Panc1 (cell line): ENCODE data around the gene PUSL1. TPM values are rescaled to one million over a fixed set of nuclear protein-coding genes. Genes with fewer than 3 reads are reported as not detected.

Experiments used
- ATAC-seq: fragments of 200-7000 bp; cut with Tn5 transposase; 2 replicates; pipeline ENCODE4 v1.9.1; 2020; ENCODE audit warnings: mild to moderate bottlenecking, moderate library complexity
- BruUV-seq: library from RNA; stranded (reverse); fragments of 400-500 nt; replicated peaks from 2 replicates; lab custom pipeline; 2021; lab: Mats Ljungman, UMichigan
- CTCF ChIA-PET: fragments of 300-600 bp; sonication (Branson Sonifier 250); formaldehyde crosslinking; loops from one replicate; lab custom pipeline; 2022; ENCODE audit warnings: antibody characterized with exemption; lab: Charles Lee
- POLR2A ChIA-PET: fragments of 300-600 bp; sonication (Branson Sonifier 250); formaldehyde crosslinking; loops from one replicate; lab custom pipeline; 2022; ENCODE audit warnings: antibody characterized with exemption; lab: Charles Lee
- DNase-seq: peaks from one replicate; pipeline ENCODE4 v3.0.0-alpha.2; 2010; ENCODE audit warnings: low read depth, low spot score
- H3K27ac ChIP-seq: 2 replicates; pipeline ENCODE4 v1.5.1; 2011; ENCODE audit warnings: mild to moderate bottlenecking, low read length, inconsistent platforms
- H3K27me3 ChIP-seq: fragments of 200-500 bp; sonication (Bioruptor generic); 2 replicates; pipeline ENCODE4 v1.6.0; 2014; ENCODE audit warnings: low read length, inconsistent platforms; ENCODE audit not compliant: control insufficient read depth, insufficient read depth
- H3K36me3 ChIP-seq: fragments of 200-500 bp; sonication (Bioruptor generic); 2 replicates; pipeline ENCODE4 v1.5.1; 2014; ENCODE audit warnings: inconsistent platforms, mild to moderate bottlenecking, low read length, moderate library complexity; ENCODE audit not compliant: control insufficient read depth, insufficient read depth
- H3K4me1 ChIP-seq: 2 replicates; pipeline ENCODE4 v1.5.1; 2011; ENCODE audit warnings: inconsistent platforms, mild to moderate bottlenecking, low read length, moderate library complexity; ENCODE audit not compliant: control insufficient read depth, insufficient read depth
- H3K4me3 ChIP-seq, 2 experiments: 2 replicates each; pipeline ENCODE4 v1.5.1; 2011 to 2012; ENCODE audit warnings: low read depth in 2 of 2, low read length in 2 of 2, mild to moderate bottlenecking in 2 of 2, inconsistent platforms in 1 of 2, moderate library complexity in 1 of 2
- H3K9me3 ChIP-seq: fragments of 200-500 bp; sonication (Bioruptor generic); 2 replicates; pipeline ENCODE4 v1.5.1; 2014; ENCODE audit warnings: low read depth, mild to moderate bottlenecking, inconsistent platforms, low read length, moderate library complexity; ENCODE audit not compliant: control insufficient read depth, insufficient read depth
- POLR2AphosphoS5 ChIP-seq: IDR thresholded peaks from 2 replicates; pipeline ENCODE4 v1.6.1; 2012; ENCODE audit warnings: mild to moderate bottlenecking, low read depth, low read length, moderate library complexity
- SIN3A ChIP-seq: IDR thresholded peaks from 2 replicates; pipeline ENCODE4 v1.6.1; 2012; ENCODE audit warnings: low read depth, mild to moderate bottlenecking, low read length, moderate library complexity, borderline replicate concordance; ENCODE audit not compliant: insufficient read depth
- TCF7L2 ChIP-seq: IDR thresholded peaks from 2 replicates; pipeline ENCODE4 v1.6.1; 2011; ENCODE audit warnings: mild to moderate bottlenecking, low read depth, low read length, inconsistent platforms
- in situ Hi-C: cut with HindIII; loops from 2 replicates; pipeline ENCODE4 v1.10.0; 2016; ENCODE audit warnings: low sequenced_read_pairs, low pct_unique_long_range_greater_than_20kb
- intact Hi-C: fragments of 100-400 bp; cut with micrococcal nuclease; formaldehyde crosslinking; loops from one replicate; pipeline ENCODE4 v1.10.0; 2022; ENCODE audit not compliant: unreplicated experiment
- total RNA-seq: library from RNA; stranded (reverse); gene quantifications from one replicate; pipeline ENCODE4 v1.2.1, GENCODE V29; 2021; ENCODE audit not compliant: unreplicated experiment
- TF ChIP-seq, protein P1 (sequence below), 2 experiments: IDR thresholded peaks; 2 replicates each; pipeline ENCODE4 v1.6.1; 2011 to 2012; ENCODE audit warnings: low read depth in 2 of 2, control low read depth in 1 of 2, low read length in 1 of 2, mild to moderate bottlenecking in 1 of 2, moderate library complexity in 1 of 2; ENCODE audit not compliant: insufficient read depth in 1 of 2
- TF ChIP-seq, protein P2 (sequence below): fragments of 450-650 bp; IDR thresholded peaks from 2 replicates; pipeline ENCODE4 v1.5.1; 2017; ENCODE audit warnings: mild to moderate bottlenecking

The PUSL1 gene
- total RNA-seq, 1 experiment from 2014 or later, result 46.9 TPM

DNA sequence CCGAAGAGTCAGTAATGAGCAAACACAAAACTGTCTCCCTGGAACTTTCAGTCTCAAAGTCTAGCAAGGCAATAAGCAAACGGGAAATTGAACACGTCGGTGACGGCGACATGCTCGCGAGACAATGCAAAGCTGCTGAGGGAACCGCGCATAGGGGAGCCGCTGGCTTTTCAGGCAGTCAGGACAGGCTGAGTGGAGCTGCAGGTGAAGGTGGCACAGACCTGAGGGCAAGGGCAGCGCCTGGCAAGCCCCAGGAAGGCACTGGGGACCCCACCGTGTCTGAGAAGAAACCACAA, 11.2 kb downstream of the PUSL1 start:
- in situ Hi-C loops (no loop called here), intact Hi-C loops (no loop called here)
- POLR2A ChIA-PET, result no interaction called here
- H3K27me3 ChIP-seq, result no peaks in the 10 kb centered on the region
- H3K4me1 ChIP-seq, result peaks cover 38% of the 10 kb centered on the region
- no peak for TF ChIP-seq SIN3A
- TF ChIP-seq, protein P1, sequence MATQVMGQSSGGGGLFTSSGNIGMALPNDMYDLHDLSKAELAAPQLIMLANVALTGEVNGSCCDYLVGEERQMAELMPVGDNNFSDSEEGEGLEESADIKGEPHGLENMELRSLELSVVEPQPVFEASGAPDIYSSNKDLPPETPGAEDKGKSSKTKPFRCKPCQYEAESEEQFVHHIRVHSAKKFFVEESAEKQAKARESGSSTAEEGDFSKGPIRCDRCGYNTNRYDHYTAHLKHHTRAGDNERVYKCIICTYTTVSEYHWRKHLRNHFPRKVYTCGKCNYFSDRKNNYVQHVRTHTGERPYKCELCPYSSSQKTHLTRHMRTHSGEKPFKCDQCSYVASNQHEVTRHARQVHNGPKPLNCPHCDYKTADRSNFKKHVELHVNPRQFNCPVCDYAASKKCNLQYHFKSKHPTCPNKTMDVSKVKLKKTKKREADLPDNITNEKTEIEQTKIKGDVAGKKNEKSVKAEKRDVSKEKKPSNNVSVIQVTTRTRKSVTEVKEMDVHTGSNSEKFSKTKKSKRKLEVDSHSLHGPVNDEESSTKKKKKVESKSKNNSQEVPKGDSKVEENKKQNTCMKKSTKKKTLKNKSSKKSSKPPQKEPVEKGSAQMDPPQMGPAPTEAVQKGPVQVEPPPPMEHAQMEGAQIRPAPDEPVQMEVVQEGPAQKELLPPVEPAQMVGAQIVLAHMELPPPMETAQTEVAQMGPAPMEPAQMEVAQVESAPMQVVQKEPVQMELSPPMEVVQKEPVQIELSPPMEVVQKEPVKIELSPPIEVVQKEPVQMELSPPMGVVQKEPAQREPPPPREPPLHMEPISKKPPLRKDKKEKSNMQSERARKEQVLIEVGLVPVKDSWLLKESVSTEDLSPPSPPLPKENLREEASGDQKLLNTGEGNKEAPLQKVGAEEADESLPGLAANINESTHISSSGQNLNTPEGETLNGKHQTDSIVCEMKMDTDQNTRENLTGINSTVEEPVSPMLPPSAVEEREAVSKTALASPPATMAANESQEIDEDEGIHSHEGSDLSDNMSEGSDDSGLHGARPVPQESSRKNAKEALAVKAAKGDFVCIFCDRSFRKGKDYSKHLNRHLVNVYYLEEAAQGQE (IDR thresholded peaks at IDR 0.05; ENCODE audit: insufficient read depth in 1 of 2, low read depth in 2 of 2, low read length in 1 of 2), result no peak
- no peak for ATAC-seq
- no peak overlapping the region for H3K4me3 ChIP-seq
- CTCF ChIA-PET, result no interaction called here
- no TSS peak for BruUV-seq
- H3K36me3 ChIP-seq, result no peaks in the 10 kb centered on the region; the same call in 1 of the 2 replicates
- no peak overlapping the region for H3K27ac ChIP-seq
- no peaks in the 10 kb centered on the region for H3K9me3 ChIP-seq
- DNase-seq, result no peak

DNA sequence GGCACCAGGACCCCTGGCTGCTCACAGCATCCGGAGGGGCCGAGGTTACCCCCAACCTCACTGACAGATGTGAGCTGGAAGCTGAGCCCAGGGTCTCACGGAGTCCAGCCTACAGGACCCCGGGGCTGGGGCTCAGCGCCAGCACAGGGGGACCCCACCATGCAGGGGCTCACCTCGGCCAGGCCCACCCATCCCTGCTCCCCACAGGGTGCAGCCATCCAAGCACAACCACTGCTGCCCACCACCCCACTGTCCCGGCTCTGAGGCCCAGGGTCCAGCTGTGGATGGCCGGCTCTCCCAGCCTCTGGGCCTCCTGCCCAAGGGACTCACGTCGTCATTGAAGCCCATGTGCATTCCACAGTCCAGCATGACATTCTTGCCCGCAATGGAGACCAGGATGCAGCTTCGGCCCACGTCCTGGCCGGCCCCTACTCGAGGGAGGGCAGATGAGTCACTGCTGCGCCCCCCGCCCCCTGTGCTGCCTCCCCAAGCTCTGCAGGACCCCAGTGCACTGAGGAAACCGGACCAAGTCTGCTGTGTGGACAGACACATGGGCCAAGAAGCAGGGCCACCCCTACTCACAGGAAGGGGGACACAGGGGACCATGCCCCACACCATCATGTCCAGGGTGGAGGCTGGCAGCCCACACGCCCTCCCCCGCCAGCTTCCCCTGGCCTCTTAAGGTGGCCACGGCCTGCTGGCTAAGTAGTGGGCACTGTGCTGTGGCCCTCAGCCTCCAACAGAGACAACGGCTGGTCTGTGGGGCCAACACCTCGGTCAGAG, 12.5 kb downstream of the PUSL1 start:
- H3K9me3 ChIP-seq, result no peaks in the 10 kb centered on the region
- in situ Hi-C loops (no loop called here), intact Hi-C loops (no loop called here)
- CTCF ChIA-PET, result no interaction called here
- no peaks in the 10 kb centered on the region; the same call in none of the 2 replicates for H3K36me3 ChIP-seq
- peaks cover 42% of the 10 kb centered on the region for H3K4me1 ChIP-seq
- no TSS peak for BruUV-seq
- ATAC-seq (no peak), DNase-seq (no peak)
- POLR2A ChIA-PET, result no interaction called here
- no peak overlapping the region for H3K27ac ChIP-seq
- H3K4me3 ChIP-seq, result no peak overlapping the region
- no peaks in the 10 kb centered on the region for H3K27me3 ChIP-seq
- TF ChIP-seq, protein P2, sequence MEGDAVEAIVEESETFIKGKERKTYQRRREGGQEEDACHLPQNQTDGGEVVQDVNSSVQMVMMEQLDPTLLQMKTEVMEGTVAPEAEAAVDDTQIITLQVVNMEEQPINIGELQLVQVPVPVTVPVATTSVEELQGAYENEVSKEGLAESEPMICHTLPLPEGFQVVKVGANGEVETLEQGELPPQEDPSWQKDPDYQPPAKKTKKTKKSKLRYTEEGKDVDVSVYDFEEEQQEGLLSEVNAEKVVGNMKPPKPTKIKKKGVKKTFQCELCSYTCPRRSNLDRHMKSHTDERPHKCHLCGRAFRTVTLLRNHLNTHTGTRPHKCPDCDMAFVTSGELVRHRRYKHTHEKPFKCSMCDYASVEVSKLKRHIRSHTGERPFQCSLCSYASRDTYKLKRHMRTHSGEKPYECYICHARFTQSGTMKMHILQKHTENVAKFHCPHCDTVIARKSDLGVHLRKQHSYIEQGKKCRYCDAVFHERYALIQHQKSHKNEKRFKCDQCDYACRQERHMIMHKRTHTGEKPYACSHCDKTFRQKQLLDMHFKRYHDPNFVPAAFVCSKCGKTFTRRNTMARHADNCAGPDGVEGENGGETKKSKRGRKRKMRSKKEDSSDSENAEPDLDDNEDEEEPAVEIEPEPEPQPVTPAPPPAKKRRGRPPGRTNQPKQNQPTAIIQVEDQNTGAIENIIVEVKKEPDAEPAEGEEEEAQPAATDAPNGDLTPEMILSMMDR, result no peak
- TF ChIP-seq, protein P1 (IDR thresholded peaks at IDR 0.05; ENCODE audit: insufficient read depth in 1 of 2, low read depth in 2 of 2, low read length in 1 of 2), result no peak
- TF ChIP-seq TCF7L2 (no peak), POLR2AphosphoS5 (no peak), SIN3A (no peak)
